K562 (cell line): ENCODE results near the gene TBCEL. TPM values are rescaled to one million over a fixed set of nuclear protein-coding genes. Genes with fewer than 3 reads are reported as not detected.

ENCODE experiments used
- ATAC-seq: fragments of 200-7000 bp; cut with Tn5 transposase; 3 replicates; pipeline ENCODE4 v1.9.1; 2020; ENCODE audit warnings: moderate library complexity
- BruUV-seq: library from RNA; stranded (reverse); fragments of 400-500 nt; replicated peaks from 2 replicates; lab custom pipeline; 2021; lab: Mats Ljungman, UMichigan
- CTCF ChIA-PET: fragments of 300-600 bp; formaldehyde crosslinking; extraction: SDS; loops from one replicate; lab custom pipeline; 2021; ENCODE audit warnings: low intra/inter-chr PET ratio; lab: Yijun Ruan, JAX
- POLR2A ChIA-PET: fragments of 300-600, 350-650 bp; sonication (Branson Sonifier 250); formaldehyde crosslinking; extraction: SDS; loops from one replicate; lab custom pipeline; 2021; ENCODE audit warnings: antibody characterized with exemption, inconsistent platforms; lab: Yijun Ruan, JAX
- DNase-seq, 4 experiments: peaks; one replicate each; pipeline versions ENCODE4 v3.0.0 to v3.0.0-alpha.2; 2011 to 2018; ENCODE audit warnings: low spot score in 3 of 4, mixed read lengths in 3 of 4; ENCODE audit errors: extremely low read depth in 1 of 4
- FAIRE-seq: peaks from 2 replicates; lab custom pipeline; 2011; peaks lifted over from hg19 to GRCh38; lab: Jason Lieb, UNC
- H2AFZ ChIP-seq: 2 replicates; pipeline ENCODE4 v1.6.0; 2011; ENCODE audit warnings: low read depth, low read length, control low read depth, inconsistent platforms
- H3K27ac ChIP-seq: fragments of 200-600 bp; 3 replicates; pipeline ENCODE4 v1.8.0; 2011; ENCODE audit warnings: low read depth, mild to moderate bottlenecking, control low read depth, inconsistent platforms, low read length, moderate library complexity, mixed read lengths; ENCODE audit errors: extremely low read depth
- H3K27me3 ChIP-seq, 2 experiments: fragments of 300-600 bp in 1 of 2; 2 replicates in 1 of 2; 3 replicates in 1 of 2; pipeline versions ENCODE4 v1.6.0 to v1.8.0; 2011; ENCODE audit warnings: inconsistent platforms in 2 of 2, low read length in 2 of 2, mild to moderate bottlenecking in 1 of 2, mixed read lengths in 1 of 2, moderate library complexity in 1 of 2; ENCODE audit not compliant: control insufficient read depth in 2 of 2, insufficient read depth in 2 of 2
- H3K36me3 ChIP-seq: fragments of 300-600 bp; 3 replicates; pipeline ENCODE4 v1.8.0; 2011; ENCODE audit warnings: mild to moderate bottlenecking, low read length, inconsistent platforms; ENCODE audit not compliant: control insufficient read depth, insufficient read depth
- H3K4me1 ChIP-seq, 2 experiments: fragments of 200-600 bp in 1 of 2; replicated peaks in 1 of 2; 2 replicates in 1 of 2; 3 replicates in 1 of 2; pipeline versions ENCODE4 v1.5.1 to v1.8.0; 2011; ENCODE audit warnings: inconsistent platforms in 2 of 2, low read length in 2 of 2, mild to moderate bottlenecking in 1 of 2, mixed read lengths in 1 of 2, moderate library complexity in 1 of 2; ENCODE audit not compliant: control insufficient read depth in 2 of 2, insufficient read depth in 2 of 2
- H3K4me2 ChIP-seq: 2 replicates; pipeline ENCODE4 v1.6.1; 2011; ENCODE audit warnings: low read length, control low read depth, inconsistent platforms, mixed read lengths; ENCODE audit not compliant: insufficient read depth
- H3K4me3 ChIP-seq: fragments of 200-600 bp; sonication (generic), shearing (Covaris generic); 2 replicates; pipeline ENCODE4 v1.5.1; 2016; ENCODE audit warnings: control low read depth, inconsistent platforms
- H3K79me2 ChIP-seq: fragments of 200-600 bp; 3 replicates; pipeline ENCODE4 v1.8.0; 2011; ENCODE audit warnings: low read length, inconsistent platforms; ENCODE audit not compliant: control insufficient read depth, insufficient read depth
- H3K9ac ChIP-seq, 2 experiments: 2 replicates each; pipeline versions ENCODE4 v1.6.0 to v1.6.1; 2011; ENCODE audit warnings: low read depth in 2 of 2, low read length in 2 of 2, control low read depth in 1 of 2, inconsistent platforms in 1 of 2, mild to moderate bottlenecking in 1 of 2, mixed read lengths in 1 of 2; ENCODE audit not compliant: insufficient read depth in 1 of 2
- H3K9me1 ChIP-seq: one replicate; pipeline ENCODE4 v1.6.0; 2011; ENCODE audit warnings: inconsistent platforms, mild to moderate bottlenecking, low read length, moderate library complexity; ENCODE audit not compliant: control insufficient read depth, insufficient read depth
- H3K9me3 ChIP-seq: replicated peaks from 2 replicates; pipeline ENCODE4 v1.5.1; 2011; ENCODE audit warnings: low read depth, low read length, inconsistent platforms; ENCODE audit not compliant: control insufficient read depth, insufficient read depth
- H4K20me1 ChIP-seq: replicated peaks from 2 replicates; pipeline ENCODE4 v1.6.1; 2011; ENCODE audit warnings: low read length, inconsistent platforms, mixed read lengths; ENCODE audit not compliant: control insufficient read depth, insufficient read depth
- FOXJ3 ChIP-seq: sonication (generic); formaldehyde crosslinking; IDR thresholded peaks from 2 replicates; pipeline ENCODE4 v1.4.0; 2020; ENCODE audit warnings: mild to moderate bottlenecking, missing genetic modification reagents
- GTF3C2 ChIP-seq: IDR thresholded peaks from 3 replicates; pipeline ENCODE4 v1.6.1; 2011; ENCODE audit warnings: borderline replicate concordance, mild to moderate bottlenecking, moderate library complexity; ENCODE audit not compliant: insufficient read length; ENCODE audit errors: extremely low read depth
- HNRNPLL ChIP-seq: fragments of 200-400 bp; formaldehyde crosslinking; IDR thresholded peaks from 2 replicates; pipeline ENCODE4 v1.6.1; 2017; ENCODE audit warnings: low read length, low read depth, mild to moderate bottlenecking; ENCODE audit not compliant: poor library complexity, severe bottlenecking
- YY1 ChIP-seq, 3 experiments: IDR thresholded peaks; 2 replicates each; pipeline ENCODE4 v1.6.1; 2011; ENCODE audit warnings: low read length in 2 of 3, mild to moderate bottlenecking in 2 of 3, moderate library complexity in 2 of 3, borderline replicate concordance in 1 of 3, control low read depth in 1 of 3, low read depth in 1 of 3; ENCODE audit not compliant: insufficient read depth in 3 of 3, insufficient replicate concordance in 2 of 3, control insufficient read depth in 1 of 3, insufficient read length in 1 of 3; ENCODE audit errors: extremely low read depth in 1 of 3
- ZC3H8 ChIP-seq: fragments of 450-650 bp; IDR thresholded peaks from 2 replicates; pipeline ENCODE4 v1.6.1; 2017
- WGBS: fragments of 100-300 bp; shearing (Covaris generic); methylation state at CpG from one replicate; pipeline ENCODE4 v1.1.6; 2016; ENCODE audit warnings: low coverage, mixed read lengths; ENCODE audit not compliant: insufficient coverage; ENCODE audit errors: missing lambda C conversion rate; 5-methylcytosine and 5-hydroxymethylcytosine counted together
- in situ Hi-C: fragments of 300-500 bp; cut with MboI; formaldehyde crosslinking; loops from 4 replicates; pipeline ENCODE4 v1.15.0; 2018; ENCODE audit warnings: inconsistent platforms, mixed read lengths
- intact Hi-C: fragments of 100-400 bp; cut with micrococcal nuclease; formaldehyde crosslinking; loops from 2 replicates; pipeline ENCODE4 v1.14.2; 2022
- polyA plus RNA-seq, 8 experiments: library from polyadenylated mRNA; depleted of rRNA in 4 of 8; stranded (reverse) in 5 of 8; unstranded in 3 of 8; fragments of >200 nt; fragmentation: Nextera tagmentation in 2 of 8; fragmentation: Illumina TruSeq in 1 of 8; extraction: Ambion mirVana in 2 of 8; extraction: Trizol in 1 of 8; gene quantifications; 2 replicates each; pipeline versions ENCODE4 v1.2.1 to v1.2.3, GENCODE V29; 2011 to 2014; ENCODE audit warnings: inconsistent platforms in 1 of 8, missing spikeins in 1 of 8
- total RNA-seq, 7 experiments: library from RNA; depleted of rRNA in 6 of 7; stranded (reverse); fragments of >200 nt in 6 of 7; fragmentation: Illumina TruSeq in 2 of 7; extraction: Trizol in 2 of 7; gene quantifications; 2 replicates each; pipeline versions ENCODE4 v1.2.1 to v1.2.3, GENCODE V29; 2011 to 2021; ENCODE audit warnings: low replicate concordance in 1 of 7

TBCEL gene
- total and polyA plus RNA-seq, 9 of the 15 experiments (the other 6 are each of a cell fraction or from before 2014, with no cell fraction given), result 0.39 to 2.3 (median 1.4) TPM

DNA sequence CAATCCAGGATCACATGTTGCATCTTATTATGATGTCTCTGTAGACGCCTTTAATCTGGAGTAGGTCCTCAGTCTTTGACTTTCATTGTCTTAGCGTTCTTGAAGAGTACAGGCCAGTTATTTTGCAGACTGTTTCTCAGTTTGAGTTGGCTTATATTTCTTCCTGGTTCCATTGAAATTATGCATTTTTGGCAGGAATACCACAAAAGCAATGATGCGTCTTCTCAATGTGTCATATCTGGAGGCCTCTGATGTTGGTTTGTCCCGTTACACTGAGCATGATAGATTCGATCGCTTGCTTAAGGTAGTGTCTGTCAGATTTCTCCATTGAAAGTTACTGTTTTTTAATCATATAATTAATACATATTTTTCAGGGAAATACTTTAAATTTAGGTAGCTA, 107.8 kb downstream of the TBCEL start:
- Histone ChIP-seq H3K4me2 (no peak overlapping the region), H3K9me3 (no peaks in the 10 kb centered on the region), H3K9ac (no peak overlapping the region), H3K4me3 (no peak overlapping the region), H3K27ac (no peak overlapping the region), H3K27me3 (peaks cover 31 to 47% of the 10 kb centered on the region in 2 experiments), H3K36me3 (no peaks in the 10 kb centered on the region), H3K9me1 (no peaks in the 10 kb centered on the region), H3K79me2 (no peaks in the 10 kb centered on the region), H3K4me1 (peaks cover 0 to 5% of the 10 kb centered on the region in 2 experiments; a peak in 1 of 5 replicates), H2AFZ (no peak overlapping the region), H4K20me1 (no peaks in the 10 kb centered on the region)
- BruUV-seq, result no TSS peak
- ChIA-PET CTCF (no interaction called here), POLR2A (no interaction called here)
- WGBS, result 5% methylated on average over 6 of the region's 6 CpGs
- no peak for TF ChIP-seq HNRNPLL
- TF ChIP-seq ZC3H8, result no peak
- TF ChIP-seq YY1 (IDR thresholded peaks at IDR 0.05; ENCODE audit: borderline replicate concordance in 1 of 3, control insufficient read depth in 1 of 3, extremely low read depth in 1 of 3, insufficient read depth in 3 of 3, insufficient read length in 1 of 3, insufficient replicate concordance in 2 of 3, low read depth in 1 of 3, low read length in 2 of 3), result no peak
- no peak for TF ChIP-seq FOXJ3
- no peak for TF ChIP-seq GTF3C2
- DNase-seq, result no peak
- ATAC-seq, result no peak
- intact Hi-C loops (no loop called here), in situ Hi-C loops (no loop called here)
- FAIRE-seq, result no peak
